Upper lobe of right lung (tissue), 1 donor: ENCODE measurements around the gene PTPRM. TPM values are rescaled to one million over a fixed set of nuclear protein-coding genes. Genes with fewer than 3 reads are reported as not detected.

Experiments
- ATAC-seq: fragments of 200-7000 bp; cut with Tn5 transposase; one replicate; pipeline ENCODE4 v1.9.1; 2020; ENCODE audit warnings: mild to moderate bottlenecking, moderate library complexity
- DNase-seq: peaks from one replicate; pipeline ENCODE4 v3.0.0-alpha.2; 2020
- H3K27ac ChIP-seq: fragments of 200-600 bp; one replicate; pipeline ENCODE4 v1.8.0; 2022
- H3K27me3 ChIP-seq: fragments of 200-600 bp; one replicate; pipeline ENCODE4 v1.8.0; 2022; ENCODE audit warnings: mild to moderate bottlenecking
- H3K36me3 ChIP-seq: fragments of 200-600 bp; one replicate; pipeline ENCODE4 v1.8.0; 2022
- H3K4me1 ChIP-seq: fragments of 200-600 bp; one replicate; pipeline ENCODE4 v1.8.0; 2022
- H3K4me3 ChIP-seq: fragments of 200-600 bp; one replicate; pipeline ENCODE4 v1.8.0; 2022; ENCODE audit warnings: mild to moderate bottlenecking
- H3K9me3 ChIP-seq: fragments of 200-600 bp; one replicate; pipeline ENCODE4 v1.8.0; 2022
- CTCF ChIP-seq: fragments of 200-600 bp; IDR thresholded peaks from one replicate; pipeline ENCODE4 v1.8.0; 2022; ENCODE audit warnings: antibody characterized with exemption
- intact Hi-C: fragments of 100-400 bp; cut with DNase I; formaldehyde crosslinking; loops from one replicate; pipeline ENCODE4 v1.11.0; 2022
- total RNA-seq: library from RNA; stranded (reverse); fragmentation: NEBNext Ultra II Directional; extraction: Animal tissue kit (Norgen Biotek cat#: 25700); gene quantifications from one replicate; pipeline ENCODE4 v1.2.1, GENCODE V29; 2021
- donor health status: DM: no; HTN: yes; CAD: no; lungs with severe emphysema.

The PTPRM gene
- total RNA-seq, 1 donor from 2014 or later = 99.3 TPM

- H3K4me1 ChIP-seq = peaks cover 5% of the 10 kb centered on the region
- H3K4me3 ChIP-seq = no peak overlapping the region
- ATAC-seq (no peak), DNase-seq (no peak)
- intact Hi-C loops = no loop called here
- H3K27ac ChIP-seq = no peak overlapping the region
- H3K27me3 ChIP-seq = no peaks in the 10 kb centered on the region
- no peak for TF ChIP-seq CTCF
- H3K9me3 ChIP-seq = no peaks in the 10 kb centered on the region
- H3K36me3 ChIP-seq = no peaks in the 10 kb centered on the region
These were observed 121.5 kb downstream of the PTPRM start for GRCh38 chr18:7688580-7688979.

- no peak for TF ChIP-seq CTCF
- no peaks in the 10 kb centered on the region for H3K9me3 ChIP-seq
- no peak overlapping the region for H3K27ac ChIP-seq
- DNase-seq (no peak), ATAC-seq (no peak)
- H3K27me3 ChIP-seq = no peaks in the 10 kb centered on the region
- intact Hi-C loops = no loop called here
- H3K4me3 ChIP-seq = no peak overlapping the region
- H3K4me1 ChIP-seq = no peaks in the 10 kb centered on the region
- H3K36me3 ChIP-seq = no peaks in the 10 kb centered on the region
These were observed 124.1 kb downstream of the PTPRM start for GRCh38 chr18:7691206-7691605.

- Histone ChIP-seq H3K4me1 (no peaks in the 10 kb centered on the region), H3K9me3 (no peaks in the 10 kb centered on the region), H3K4me3 (no peak overlapping the region), H3K27me3 (no peaks in the 10 kb centered on the region), H3K27ac (no peak overlapping the region), H3K36me3 (no peaks in the 10 kb centered on the region)
- intact Hi-C loops = no loop called here
- no peak for TF ChIP-seq CTCF
- DNase-seq = no peak
- no peak for ATAC-seq
These were observed 129.7 kb downstream of the PTPRM start for GRCh38 chr18:7696780-7697179.

GRCh38 chr18:7697306-7697705 is 130.2 kb downstream of the PTPRM start:
- TF ChIP-seq CTCF = no peak
- H3K27me3 ChIP-seq = no peaks in the 10 kb centered on the region
- no peaks in the 10 kb centered on the region for H3K36me3 ChIP-seq
- intact Hi-C loops = no loop called here
- no peaks in the 10 kb centered on the region for H3K4me1 ChIP-seq
- H3K27ac ChIP-seq = no peak overlapping the region
- no peak overlapping the region for H3K4me3 ChIP-seq
- no peak for DNase-seq
- H3K9me3 ChIP-seq = no peaks in the 10 kb centered on the region
- no peak for ATAC-seq

- Histone ChIP-seq H3K36me3 (no peaks in the 10 kb centered on the region), H3K27ac (no peak overlapping the region), H3K27me3 (no peaks in the 10 kb centered on the region), H3K4me1 (no peaks in the 10 kb centered on the region), H3K9me3 (no peaks in the 10 kb centered on the region), H3K4me3 (no peak overlapping the region)
- intact Hi-C loops = no loop called here
- ATAC-seq = no peak
- TF ChIP-seq CTCF = no peak
- DNase-seq = no peak
These were observed 144.4 kb downstream of the PTPRM start for GRCh38 chr18:7711495-7711894.

- TF ChIP-seq CTCF = no peak
- Histone ChIP-seq H3K4me3 (no peak overlapping the region), H3K27ac (no peak overlapping the region), H3K9me3 (no peaks in the 10 kb centered on the region), H3K27me3 (no peaks in the 10 kb centered on the region), H3K4me1 (no peaks in the 10 kb centered on the region), H3K36me3 (no peaks in the 10 kb centered on the region)
- intact Hi-C loops = no loop called here
- DNase-seq (no peak), ATAC-seq (no peak)
These were observed 153.3 kb downstream of the PTPRM start for GRCh38 chr18:7720395-7720794.
